Activated CD4-positive, alpha-beta T cell treated with anti-CD3 and anti-CD28 coated beads for 4 hours (primary cell): Measurements from ENCODE around the gene SMIM12.

Experiments
- DNase-seq, 2 donors: peaks; one replicate each; pipeline ENCODE4 v3.0.0-alpha.2; 2020

The SMIM12 gene

DNA sequence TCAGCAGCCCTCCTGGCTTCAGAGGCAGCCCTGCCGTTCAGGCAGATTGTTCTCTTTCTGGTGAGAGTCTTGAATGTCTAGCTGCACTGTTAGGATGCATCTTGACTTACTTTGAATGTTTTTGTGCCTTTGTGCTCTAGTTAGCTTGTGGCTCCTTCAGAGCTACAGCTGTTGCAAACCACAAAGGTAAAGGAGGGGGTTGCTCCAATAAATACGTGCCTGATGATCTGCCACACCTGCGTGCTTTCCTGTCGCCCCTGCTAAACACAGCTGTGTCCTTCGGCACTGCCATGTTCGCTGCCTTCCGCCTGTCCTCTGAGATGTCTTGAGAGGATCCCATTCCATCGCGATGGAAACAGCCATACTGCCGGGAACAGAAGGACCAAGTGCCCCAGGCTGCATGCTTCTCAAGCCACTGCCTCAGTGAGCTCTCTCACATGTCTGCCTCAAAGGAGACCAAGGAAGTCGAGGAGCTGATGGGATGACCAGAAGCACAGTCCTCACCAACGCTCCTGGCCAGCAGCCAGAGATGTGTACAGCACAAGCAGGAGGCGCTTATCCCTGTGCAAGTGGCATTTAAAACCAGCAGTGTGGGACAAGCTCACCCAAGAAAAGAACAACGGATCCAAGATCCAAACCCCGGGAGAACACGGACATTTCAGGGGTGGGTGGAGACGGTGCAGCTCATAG is 12.0 kb upstream of the SMIM12 start:
- no peak for DNase-seq

- no peak for DNase-seq
These were observed 10.8 kb upstream of the SMIM12 start for GRCh38 chr1:34870395-34870794.

DNA sequence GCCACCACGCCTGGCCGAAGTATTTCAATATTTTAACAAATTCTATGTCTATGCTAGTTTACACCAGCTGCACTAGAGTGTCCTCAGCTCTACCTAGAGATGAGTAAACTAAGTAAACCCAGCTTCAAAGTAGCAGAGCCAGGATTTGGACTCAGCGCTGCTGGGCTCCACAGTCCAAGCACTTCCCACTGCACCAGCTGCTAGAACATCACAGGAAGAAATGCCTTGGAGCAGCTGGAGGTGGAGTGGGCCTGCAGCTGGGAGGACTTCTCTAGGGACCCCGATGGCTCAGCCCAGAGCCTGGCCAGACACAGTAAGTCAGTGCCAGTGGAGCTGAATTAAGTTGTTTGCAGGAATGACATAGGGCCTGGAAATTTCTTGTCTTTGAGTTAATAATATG is 10.2 kb upstream of the SMIM12 start:
- DNase-seq: no peak

GRCh38 chr1:34868230-34869049 is 8.9 kb upstream of the SMIM12 start:
- DNase-seq: no peak

GRCh38 chr1:34867415-34867814 is 7.9 kb upstream of the SMIM12 start:
- no peak for DNase-seq

GRCh38 chr1:34866762-34867109 is 7.2 kb upstream of the SMIM12 start:
- no peak for DNase-seq

DNA sequence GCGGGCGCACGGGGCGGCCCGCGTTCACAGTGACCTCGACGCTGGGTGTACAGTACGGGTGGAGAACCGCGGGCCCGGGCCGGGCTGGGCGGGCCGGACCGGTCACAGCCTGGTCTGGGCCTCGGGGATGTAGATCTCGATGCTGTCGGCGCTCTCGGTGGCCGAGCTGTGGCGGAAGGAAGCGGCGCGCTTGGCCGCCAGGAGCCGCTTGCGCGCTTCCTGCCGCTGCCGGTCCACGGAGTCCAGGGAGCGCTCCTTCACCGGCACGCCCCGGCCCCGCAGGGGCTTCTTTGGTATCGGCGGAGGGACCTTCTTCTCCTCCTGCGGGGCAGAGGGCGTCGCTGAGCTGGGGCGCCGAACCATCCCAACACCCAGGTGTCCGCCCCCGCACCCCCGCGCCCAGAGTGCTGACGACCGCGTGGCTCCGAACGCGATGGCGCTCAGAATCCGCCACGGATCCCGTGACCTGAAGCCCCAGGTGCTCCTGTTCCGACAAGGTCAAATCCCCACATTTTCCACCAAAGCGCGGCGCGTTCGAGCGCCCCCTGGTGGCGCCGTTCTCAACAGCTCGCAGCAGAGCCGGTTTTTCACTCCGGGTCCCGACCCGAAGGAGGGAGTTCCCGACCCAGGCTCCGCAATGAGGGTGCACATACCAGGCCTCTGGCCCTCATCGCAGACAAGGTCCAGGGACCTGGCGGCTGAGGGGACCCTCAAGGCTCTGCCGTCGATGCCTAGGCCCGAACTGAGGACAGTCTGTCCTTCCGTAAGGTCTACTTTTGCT is 6.6 kb upstream of the SMIM12 start:
- DNase-seq: peak; percentile 93 to 96

DNA sequence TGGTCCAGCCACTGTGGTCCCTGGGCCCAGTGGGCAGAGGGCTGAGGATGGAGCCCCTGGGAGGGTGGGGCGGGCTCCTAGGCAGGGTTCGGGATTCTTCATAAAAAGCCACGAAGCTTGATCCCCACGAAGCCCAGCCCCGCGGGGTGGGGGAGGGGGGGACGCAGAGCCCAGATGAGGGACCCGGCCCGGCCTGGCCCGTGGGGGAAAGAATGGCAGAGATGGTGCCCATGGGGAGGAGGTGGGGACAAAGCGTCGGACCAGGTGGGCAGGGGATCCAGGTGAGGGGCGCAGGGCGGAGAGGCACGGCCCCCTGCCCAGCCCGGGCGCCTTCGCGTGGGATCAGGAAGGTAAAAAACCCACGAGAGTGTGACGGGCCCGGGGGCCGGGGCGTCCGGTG is 6.0 kb upstream of the SMIM12 start:
- DNase-seq: no peak

GRCh38 chr1:34864759-34865158 is 5.2 kb upstream of the SMIM12 start:
- DNase-seq: no peak

DNA sequence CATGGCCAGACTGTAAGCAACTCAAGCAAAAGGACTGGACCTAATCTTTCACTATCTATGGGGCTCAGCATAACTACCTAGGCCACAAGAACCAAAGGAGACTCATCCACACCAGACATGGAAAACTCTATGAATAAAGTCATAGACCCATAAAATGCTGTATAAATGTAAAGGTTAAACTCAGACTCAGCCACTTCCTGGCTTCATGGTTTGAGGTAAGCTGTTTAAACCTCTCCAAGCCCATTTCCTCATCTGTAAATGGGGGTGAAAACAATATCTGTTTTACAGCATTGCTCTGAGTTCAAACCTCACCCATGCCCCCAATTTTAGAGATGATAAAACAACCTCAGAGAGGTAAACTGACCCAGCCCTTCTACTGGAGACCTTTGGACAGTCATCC is 4.0 kb upstream of the SMIM12 start:
- no peak for DNase-seq

DNA sequence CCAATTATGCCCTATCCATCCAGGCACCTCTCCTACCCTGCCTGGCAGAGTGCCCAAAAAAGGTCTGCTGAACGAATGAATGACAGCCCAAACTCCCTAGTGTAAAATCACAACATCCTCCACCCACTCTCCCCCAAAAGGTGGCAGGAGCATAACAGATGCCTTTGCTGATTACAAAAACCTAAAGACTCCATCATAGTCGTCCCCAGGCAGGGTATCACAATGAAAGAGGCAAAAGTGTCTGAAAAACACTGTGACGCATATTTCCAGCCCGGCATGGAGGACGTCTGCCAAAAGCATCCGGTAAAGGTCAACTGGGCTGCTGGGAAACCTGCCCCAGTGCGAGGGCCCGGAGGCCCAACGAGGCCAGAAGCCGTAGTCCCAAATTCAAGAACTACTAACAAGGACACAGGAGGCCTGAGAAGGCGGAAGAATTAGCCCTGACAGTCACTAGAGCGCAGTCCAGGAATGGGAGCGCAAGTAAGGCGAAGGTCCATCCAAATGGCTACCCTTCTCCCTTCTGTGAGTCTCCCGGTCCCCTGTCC is 576 bp downstream of the SMIM12 start:
- peak; percentile 36 to 46 for DNase-seq

GRCh38 chr1:34856697-34857096 is 2.9 kb downstream of the SMIM12 start:
- no peak for DNase-seq

- peak; percentile 84 to 88 for DNase-seq
These were observed 6.8 kb downstream of the SMIM12 start for GRCh38 chr1:34852677-34853217.

GRCh38 chr1:34851431-34852105 is 8.0 kb downstream of the SMIM12 start:
- no peak for DNase-seq

GRCh38 chr1:34850382-34850781 is 9.2 kb downstream of the SMIM12 start:
- DNase-seq: no peak

- DNase-seq: no peak
These were observed 12.5 kb downstream of the SMIM12 start for GRCh38 chr1:34847094-34847493.

GRCh38 chr1:34846265-34846664 is 13.3 kb downstream of the SMIM12 start:
- DNase-seq: no peak

DNA sequence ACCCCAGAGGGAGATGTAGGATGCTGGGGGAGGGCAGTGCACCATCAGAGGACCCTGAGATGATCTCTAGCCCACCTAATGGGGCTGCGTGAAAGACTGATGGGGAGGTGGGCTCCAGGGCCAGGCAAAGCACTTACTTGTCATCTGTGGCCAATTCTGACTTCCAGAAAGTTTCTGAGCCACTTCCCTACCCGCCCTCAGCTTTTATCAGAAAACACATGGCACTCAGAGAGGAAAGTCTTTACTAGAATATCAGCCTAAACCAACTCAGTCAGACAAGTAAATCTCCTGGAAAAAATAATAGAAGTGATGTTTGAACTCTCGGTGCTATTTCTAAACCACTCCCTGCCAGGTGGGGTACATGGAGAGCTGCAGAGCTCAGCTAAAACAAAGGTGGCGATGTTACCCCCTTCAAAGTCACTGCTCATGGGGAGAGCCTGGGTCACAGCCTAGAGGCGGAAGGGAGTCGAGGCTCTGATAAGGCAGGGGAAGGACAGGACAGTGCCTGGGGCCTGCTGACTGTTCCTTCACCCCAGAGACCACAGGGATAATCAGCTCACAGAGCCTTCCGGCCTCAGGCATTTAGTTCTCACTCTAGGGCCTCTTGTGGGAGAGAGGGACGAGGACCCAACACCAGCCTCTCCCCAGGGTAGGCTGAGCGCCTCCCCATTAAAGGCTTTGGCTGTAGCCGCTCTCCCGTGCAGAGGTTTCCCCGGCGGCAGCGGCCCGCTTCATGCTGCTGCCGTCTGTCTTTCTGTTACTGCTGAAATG is 14.2 kb downstream of the SMIM12 start:
- no peak for DNase-seq

- no peak for DNase-seq
These were observed 15.3 kb downstream of the SMIM12 start for GRCh38 chr1:34844252-34844634.

- DNase-seq: no peak
These were observed 15.9 kb downstream of the SMIM12 start for GRCh38 chr1:34843392-34844251.

- no peak for DNase-seq
These were observed 16.6 kb downstream of the SMIM12 start for GRCh38 chr1:34842952-34843371.
